22Rv1 (cell line): ENCODE data around the gene FLAD1.

Source experiments
- H3K27ac ChIP-seq: fragments of 450-650 bp; 2 replicates; pipeline ENCODE4 v1.5.1; 2017
- CTCF ChIP-seq: fragments of 450-650 bp; IDR thresholded peaks from 2 replicates; pipeline ENCODE4 v1.5.1; 2017; ENCODE audit warnings: mild to moderate bottlenecking
- ZFX ChIP-seq: fragments of 450-650 bp; IDR thresholded peaks from 2 replicates; pipeline ENCODE4 v1.6.1; 2017; ENCODE audit warnings: antibody characterized with exemption, borderline replicate concordance

FLAD1 gene

GRCh38 chr1:155009221-155009711 is 26.1 kb downstream of the FLAD1 start:
- peak overlapping the region; percentile 98 for H3K27ac ChIP-seq
- TF ChIP-seq ZFX (no peak), CTCF (no peak)

- TF ChIP-seq ZFX (no peak), CTCF (no peak)
Observed at GRCh38 chr1:155009742-155010141, 26.6 kb downstream of the FLAD1 start.

GRCh38 chr1:155010211-155010918 is 27.2 kb downstream of the FLAD1 start:
- peak overlapping the region; percentile 98 for H3K27ac ChIP-seq
- no peak for TF ChIP-seq CTCF
- no peak for TF ChIP-seq ZFX

More at GRCh38 chr1:155009742-155010141, 26.6 kb downstream of the FLAD1 start:
- peak overlapping the region; percentile 98 for H3K27ac ChIP-seq

GRCh38 chr1:155011004-155011416 is 27.9 kb downstream of the FLAD1 start:
- TF ChIP-seq ZFX (no peak), CTCF (no peak)
- H3K27ac ChIP-seq, result peak overlapping the region; percentile 98

- TF ChIP-seq ZFX (no peak), CTCF (no peak)
- peak overlapping the region; percentile 98 for H3K27ac ChIP-seq
Observed at GRCh38 chr1:155011437-155012025, 28.4 kb downstream of the FLAD1 start.

GRCh38 chr1:155012026-155012546 is 28.9 kb downstream of the FLAD1 start:
- H3K27ac ChIP-seq, result peak overlapping the region; percentile 98

More at GRCh38 chr1:155012026-155012546, 28.9 kb downstream of the FLAD1 start:
- no peak for TF ChIP-seq ZFX
- no peak for TF ChIP-seq CTCF
